NCI-H2196 treated with DMSO at 0.1 percent for 48 hours (cell line): ENCODE measurements around the gene PEF1.
A peak's percentile ranks its signal among the peaks of the same experiment; 100 is the strongest.
"Not testable (repeated sequence)": the region's sequence is repeated elsewhere in the genome, so short reads cannot be mapped to it uniquely, and the experiment has no call there.

Experiments
- DNase-seq: peaks from one replicate; lab custom pipeline; 2025; ENCODE audit not compliant: unreplicated experiment; lab: John Stamatoyannopoulos, UW

Gene PEF1

GRCh38 chr1:31615939-31616338, 28.7 kb downstream of the PEF1 start:
- DNase-seq: no peak

GRCh38 chr1:31615414-31615813, 29.3 kb downstream of the PEF1 start:
- no peak for DNase-seq

GRCh38 chr1:31614414-31615005, 30.2 kb downstream of the PEF1 start:
- no peak for DNase-seq

GRCh38 chr1:31609514-31610118, 35.1 kb downstream of the PEF1 start:
- no peak for DNase-seq

GRCh38 chr1:31607360-31607759, 37.3 kb downstream of the PEF1 start:
- DNase-seq: no peak

- no peak for DNase-seq
Observed at GRCh38 chr1:31605908-31606427, 38.7 kb downstream of the PEF1 start.

GRCh38 chr1:31602081-31602480, 42.6 kb downstream of the PEF1 start:
- no peak for DNase-seq

GRCh38 chr1:31600641-31601040, 44.0 kb downstream of the PEF1 start:
- DNase-seq: no peak

GRCh38 chr1:31598980-31599379, 45.7 kb downstream of the PEF1 start:
- DNase-seq: no peak

GRCh38 chr1:31596737-31597097, 48.0 kb downstream of the PEF1 start:
- DNase-seq: no peak

GRCh38 chr1:31595836-31596736, 48.6 kb downstream of the PEF1 start:
- DNase-seq: no peak

- peak; percentile 54 for DNase-seq
Observed at GRCh38 chr1:31593770-31594632, 50.7 kb downstream of the PEF1 start.

GRCh38 chr1:31593136-31593665, 51.5 kb downstream of the PEF1 start:
- no peak for DNase-seq

GRCh38 chr1:31592132-31592531, 52.5 kb downstream of the PEF1 start:
- no peak for DNase-seq

- DNase-seq: no peak
Observed at GRCh38 chr1:31591425-31592093, 53.1 kb downstream of the PEF1 start.

- DNase-seq: no peak
Observed at GRCh38 chr1:31588751-31589515, 55.7 kb downstream of the PEF1 start.

- DNase-seq: no peak
Observed at GRCh38 chr1:31587720-31588423, 56.8 kb downstream of the PEF1 start.

- DNase-seq: not testable (repeated sequence)
Observed at GRCh38 chr1:31587328-31587699, 57.4 kb downstream of the PEF1 start.
